ENCODE results near the gene PIK3C2A. TPM values are rescaled to one million over a fixed set of nuclear protein-coding genes. Genes with fewer than 3 reads are reported as not detected.

Gene PIK3C2A
- total and polyA plus RNA-seq, 2 donors = 12.6 to 18.5 TPM

Other genes starting within 250 kb of the PIK3C2A start
- 2.0 TPM for gene PLEKHA7, start 193.6 kb downstream of the PIK3C2A start, total RNA-seq
- gene PLEKHA7, start 193.6 kb downstream of the PIK3C2A start, polyA plus RNA-seq = 7.3 TPM
- 1,579 TPM for gene RPS13, start 130.3 kb downstream of the PIK3C2A start, total RNA-seq
- 3,713 TPM for gene RPS13, start 130.3 kb downstream of the PIK3C2A start, polyA plus RNA-seq
- gene NUCB2, start 68.8 kb upstream of the PIK3C2A start, total RNA-seq = 374 TPM
- 198 TPM for gene NUCB2, start 68.8 kb upstream of the PIK3C2A start, polyA plus RNA-seq
- 1.0 TPM for gene NCR3LG1, start 143.8 kb upstream of the PIK3C2A start, total RNA-seq
- gene NCR3LG1, start 143.8 kb upstream of the PIK3C2A start, polyA plus RNA-seq = 0.37 TPM
- 0.42 TPM for gene KCNJ11, start 180.7 kb upstream of the PIK3C2A start, total RNA-seq
- 0.32 TPM for gene KCNJ11, start 180.7 kb upstream of the PIK3C2A start, polyA plus RNA-seq

Measured in thymus (tissue), 2 donors.